Activated T-cell treated with anti-CD3 and anti-CD28 coated beads, Interleukin-2, amount 50 U/mL, for 72 hours (primary cell): ENCODE measurements around the gene ASAP2. TPM values are rescaled to one million over a fixed set of nuclear protein-coding genes. Genes with fewer than 3 reads are reported as not detected.

Experiments
- ATAC-seq, 2 donors: fragments of 150-1000 bp; cut with Tn5 transposase; replicated peaks in 1 of 2; 2 replicates each; pipeline ENCODE4 v1.10.0; 2021; ENCODE audit warnings: moderate library complexity in 2 of 2, mild to moderate bottlenecking in 1 of 2
- DNase-seq, 2 donors: peaks; one replicate each; pipeline ENCODE4 v3.0.0; 2021 to 2022; ENCODE audit warnings: mixed read lengths in 1 of 2
- H3K27ac Mint-ChIP-seq: one replicate; pipeline ENCODE4 v1.8.0; 2022; ENCODE audit warnings: mild to moderate bottlenecking, moderate library complexity, mixed read lengths
- H3K27me3 Mint-ChIP-seq: one replicate; pipeline ENCODE4 v1.8.0; 2022; ENCODE audit warnings: low read depth, mixed read lengths
- H3K36me3 Mint-ChIP-seq, 2 donors: one replicate each; pipeline ENCODE4 v1.8.0; 2022; ENCODE audit warnings: mixed read lengths in 2 of 2, mild to moderate bottlenecking in 1 of 2; ENCODE audit not compliant: insufficient read depth in 2 of 2
- H3K4me1 Mint-ChIP-seq: one replicate; pipeline ENCODE4 v1.8.0; 2022; ENCODE audit warnings: low read depth, mixed read lengths
- H3K4me3 Mint-ChIP-seq, 2 donors: one replicate each; pipeline ENCODE4 v1.8.0; 2022; ENCODE audit warnings: mild to moderate bottlenecking in 2 of 2, mixed read lengths in 2 of 2, moderate library complexity in 2 of 2
- H3K9me3 Mint-ChIP-seq, 2 donors: one replicate each; pipeline ENCODE4 v1.8.0; 2022; ENCODE audit warnings: mixed read lengths in 2 of 2
- total RNA-seq, 2 donors: library from RNA; stranded (reverse); gene quantifications; one replicate each; pipeline ENCODE4 v1.2.3, GENCODE V29; 2022

ASAP2 gene
- total RNA-seq: under 1 TPM; 0.10 to 0.42 TPM

DNA sequence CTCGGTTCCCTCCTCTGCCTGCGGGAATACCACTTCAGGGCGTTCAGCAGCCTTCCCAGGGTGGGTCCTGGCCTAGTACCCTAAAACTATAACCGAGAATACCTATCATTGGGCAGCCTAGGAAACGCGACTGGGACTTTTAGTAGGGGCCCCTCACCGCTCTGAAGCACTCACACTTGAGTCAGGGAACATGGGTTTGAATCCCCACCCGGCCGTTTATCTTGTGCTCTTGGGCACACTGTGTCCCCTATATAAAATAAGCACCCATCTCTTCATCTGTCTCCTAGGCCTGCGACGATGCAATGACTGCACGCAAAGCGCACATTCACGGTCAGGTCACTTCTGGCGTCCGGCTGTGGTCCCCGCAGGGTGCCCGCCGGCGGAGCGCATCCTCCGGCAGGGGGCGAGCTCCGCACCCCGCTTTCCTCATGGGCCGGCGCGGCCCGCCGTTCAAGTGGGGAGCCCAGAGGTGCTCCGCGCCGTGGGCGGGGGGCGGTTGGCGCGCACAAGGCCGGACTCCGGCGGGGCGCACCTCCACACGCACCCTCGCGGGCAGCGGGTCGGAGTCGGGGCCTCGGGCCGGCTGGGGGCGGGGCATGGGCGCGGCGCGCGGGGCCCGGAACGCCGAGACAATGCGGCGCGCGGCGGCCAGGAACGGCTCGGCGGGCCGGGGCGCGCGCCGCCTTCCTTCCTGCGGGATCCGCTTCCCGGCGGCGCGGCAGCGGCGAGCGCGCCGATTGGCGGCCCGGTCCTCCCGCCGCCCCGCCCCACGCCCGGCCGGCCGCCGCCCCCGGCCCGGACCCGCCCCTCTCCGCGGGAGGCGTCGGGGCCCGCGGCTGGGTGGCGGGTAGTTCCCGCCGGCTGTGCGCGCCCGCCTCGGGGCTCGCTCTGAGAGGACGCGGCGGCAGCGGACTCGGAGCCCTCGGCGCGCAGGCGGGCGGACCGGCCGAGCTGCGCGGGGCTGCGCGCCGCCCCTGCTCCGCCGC, at the start of gene ASAP2:
Gene ASAP2 (plus strand): TSS at position 850 of the 986 bp plus-strand sequence. CDS start 293 bp downstream, outside the sequence.
- H3K4me3 Mint-ChIP-seq: peak within 1 kb of the TSS; percentile 74 to 83
- H3K27me3 Mint-ChIP-seq: peaks cover 44% of the 10 kb centered on the region
- H3K27ac Mint-ChIP-seq: no peak within 1 kb of the TSS
- no peaks in the 10 kb centered on the region for H3K9me3 Mint-ChIP-seq
- peaks cover 11% of the 10 kb centered on the region for H3K4me1 Mint-ChIP-seq
- peak; percentile 66 to 70 for DNase-seq
- H3K36me3 Mint-ChIP-seq: peaks cover 0 to 2% of the 10 kb centered on the region in 2 donors
- ATAC-seq: peak; percentile 81 to 82

DNA sequence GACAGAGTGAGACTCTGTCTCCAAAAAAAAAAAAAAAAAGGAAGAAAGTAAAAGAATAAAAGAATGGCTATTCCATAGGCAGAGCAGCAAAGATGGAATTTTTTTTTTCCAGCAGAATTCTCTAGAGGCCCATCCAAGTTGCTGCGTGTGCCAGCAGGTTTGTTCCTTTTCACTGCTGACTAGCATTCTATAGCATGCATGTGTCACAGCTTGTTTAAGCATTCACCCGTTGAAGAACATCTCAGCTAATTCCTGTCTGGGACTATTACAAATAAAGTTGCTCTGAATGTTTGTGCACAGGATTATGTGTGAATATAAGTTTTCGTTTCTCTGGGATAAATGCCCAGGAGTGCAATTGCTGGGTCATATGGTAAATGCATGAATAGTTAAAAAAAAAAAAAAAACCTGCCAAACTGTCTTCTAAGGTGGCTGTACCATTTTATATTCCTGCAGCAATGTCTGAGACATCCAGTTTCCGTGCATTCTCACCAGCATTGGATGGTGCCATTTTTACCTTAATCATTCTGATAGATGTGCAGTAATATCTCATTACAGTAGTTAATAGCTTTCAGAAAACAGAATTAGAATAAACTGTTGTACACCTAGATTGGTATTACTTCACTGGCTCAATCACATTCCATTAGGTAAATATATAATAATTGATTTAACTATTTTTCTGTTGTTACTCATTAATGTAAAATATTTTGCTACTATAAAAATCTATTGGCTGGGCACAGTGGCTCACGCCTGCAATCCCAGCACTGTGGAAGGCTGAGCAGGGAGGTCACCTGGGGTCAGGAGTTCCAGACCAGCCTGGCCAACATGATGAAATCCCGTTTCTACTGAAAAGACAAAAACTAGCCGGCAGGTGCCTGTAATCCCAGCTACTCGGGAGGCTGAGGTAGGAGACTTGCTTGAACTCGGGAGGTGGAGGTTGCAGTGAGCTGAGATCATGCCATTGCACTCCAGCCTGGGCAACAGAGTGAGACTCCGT, 47.5 kb upstream of the ASAP2 start:
- ATAC-seq: no peak
- Mint-ChIP-seq H3K36me3 (no peaks in the 10 kb centered on the region), H3K27me3 (no peaks in the 10 kb centered on the region)

DNA sequence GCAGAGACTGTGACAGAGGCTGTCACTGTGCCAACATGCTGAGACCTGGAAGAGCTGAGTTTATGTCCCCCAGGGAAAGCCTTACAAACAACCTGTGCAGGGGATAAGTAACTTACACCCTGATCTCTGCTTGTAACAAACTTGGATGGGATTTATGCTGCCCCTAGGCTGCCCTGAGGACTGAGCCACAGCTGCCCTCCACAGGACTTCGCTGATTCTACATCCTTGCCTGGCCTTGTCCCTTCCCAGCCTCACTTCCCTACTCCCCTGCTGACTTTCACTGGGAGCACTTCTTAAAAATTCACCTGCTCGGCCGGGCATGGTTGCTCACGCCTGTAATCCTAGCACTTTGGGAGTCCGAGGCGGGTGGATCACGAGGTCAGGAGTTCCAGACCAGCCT, 45.9 kb upstream of the ASAP2 start:
- Mint-ChIP-seq H3K4me3 (no peak overlapping the region), H3K4me1 (no peaks in the 10 kb centered on the region), H3K27ac (no peak overlapping the region), H3K36me3 (no peaks in the 10 kb centered on the region), H3K27me3 (no peaks in the 10 kb centered on the region), H3K9me3 (no peaks in the 10 kb centered on the region)
- ATAC-seq: no peak
- no peak for DNase-seq

More for the DNA sequence above, 47.5 kb upstream of the ASAP2 start:
- H3K4me3 Mint-ChIP-seq: no peak overlapping the region
- no peak for DNase-seq
- no peak overlapping the region for H3K27ac Mint-ChIP-seq
- no peaks in the 10 kb centered on the region for H3K4me1 Mint-ChIP-seq
- no peaks in the 10 kb centered on the region for H3K9me3 Mint-ChIP-seq

DNA sequence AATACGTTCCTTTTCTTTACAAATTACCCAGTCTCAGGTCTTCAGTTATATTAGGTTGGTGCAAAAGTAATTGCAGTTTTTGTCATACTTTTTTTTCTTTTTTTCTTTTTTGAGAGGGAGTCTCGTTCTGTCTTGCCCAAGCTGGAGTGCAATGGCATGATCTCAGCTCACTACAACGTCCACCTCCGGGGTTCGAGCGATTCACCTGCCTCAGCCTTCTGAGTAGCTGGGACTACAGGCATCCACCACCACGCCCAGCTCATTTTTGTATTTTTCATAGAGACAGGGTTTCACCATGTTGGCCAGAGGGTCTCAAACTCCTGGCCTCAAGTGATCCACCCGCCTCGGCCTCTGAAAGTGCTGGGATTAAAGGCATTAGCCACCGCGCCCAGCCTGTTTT, 43.8 kb upstream of the ASAP2 start:
- Mint-ChIP-seq H3K27me3 (no peaks in the 10 kb centered on the region), H3K27ac (no peak overlapping the region), H3K36me3 (no peaks in the 10 kb centered on the region), H3K4me3 (no peak overlapping the region), H3K9me3 (no peaks in the 10 kb centered on the region), H3K4me1 (no peaks in the 10 kb centered on the region)
- DNase-seq (no peak), ATAC-seq (no peak)

DNA sequence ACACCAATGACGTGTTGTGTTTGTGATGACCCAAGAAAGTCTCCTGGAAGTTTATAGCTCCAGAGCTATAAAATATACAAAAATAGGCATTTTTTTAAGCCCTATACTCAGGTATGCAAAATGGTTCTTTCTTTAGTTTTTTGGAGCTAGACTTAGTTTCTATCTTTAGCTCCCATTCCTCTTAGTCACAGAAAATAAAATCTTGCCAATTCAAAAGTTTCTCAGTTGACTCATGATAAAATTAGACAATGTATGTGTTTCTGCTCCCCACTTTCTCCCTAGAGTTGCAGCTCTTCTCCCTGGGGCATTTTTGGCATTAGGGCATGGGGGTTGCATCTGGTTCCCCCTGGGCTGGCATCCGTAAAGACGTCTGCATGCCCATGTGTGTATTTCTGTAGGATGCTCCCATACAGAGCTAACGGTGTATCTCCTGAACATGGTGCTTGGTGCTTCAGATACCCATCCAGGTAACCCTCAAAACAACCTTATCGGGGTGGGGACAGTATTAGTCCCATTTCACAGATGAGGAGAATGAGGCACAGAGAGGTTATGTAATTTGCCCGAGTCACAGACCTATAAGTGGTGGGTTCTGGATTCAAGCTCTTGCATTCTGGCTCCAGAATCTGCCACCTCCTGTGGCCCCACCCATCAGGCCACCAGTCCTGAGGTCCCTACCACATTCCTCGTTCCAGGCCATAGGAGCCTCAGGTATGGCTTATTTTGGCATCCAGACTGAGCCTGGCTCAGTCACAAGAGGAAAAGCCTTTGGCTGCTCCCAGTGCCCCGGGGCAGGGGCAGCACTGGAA, 43.1 kb upstream of the ASAP2 start:
- no peaks in the 10 kb centered on the region for H3K36me3 Mint-ChIP-seq
- ATAC-seq (no peak), DNase-seq (no peak)
- no peaks in the 10 kb centered on the region for H3K4me1 Mint-ChIP-seq
- H3K9me3 Mint-ChIP-seq: no peaks in the 10 kb centered on the region
- H3K4me3 Mint-ChIP-seq: no peak overlapping the region
- no peak overlapping the region for H3K27ac Mint-ChIP-seq
- H3K27me3 Mint-ChIP-seq: peaks cover under 1% of the 10 kb centered on the region

DNA sequence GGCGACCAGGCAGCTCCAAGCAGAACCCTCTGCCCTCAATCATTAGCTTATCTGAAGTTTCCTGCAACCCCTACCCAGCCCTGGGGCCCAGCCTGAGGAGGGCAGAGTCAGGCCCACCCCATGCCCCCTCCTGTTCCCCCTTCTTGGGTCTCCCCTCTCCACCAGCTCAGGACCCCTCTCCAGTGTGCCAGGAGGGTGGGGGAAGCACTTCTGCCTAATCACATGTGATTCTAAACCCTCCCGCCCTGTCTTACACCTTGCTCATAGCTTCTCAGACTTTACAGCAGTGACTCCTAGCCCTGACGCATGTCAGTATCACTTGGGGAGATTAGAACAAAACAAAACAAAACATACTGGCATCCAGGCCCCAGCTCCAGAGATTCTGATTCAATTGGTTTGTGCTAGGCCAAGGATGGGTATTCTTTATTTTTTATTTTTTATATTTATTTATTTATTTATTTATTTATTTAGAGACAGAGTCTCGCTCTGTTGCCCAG, 42.5 kb upstream of the ASAP2 start:
- Mint-ChIP-seq H3K4me3 (no peak overlapping the region), H3K9me3 (no peaks in the 10 kb centered on the region), H3K4me1 (no peaks in the 10 kb centered on the region), H3K36me3 (no peaks in the 10 kb centered on the region), H3K27ac (no peak overlapping the region), H3K27me3 (peaks cover 6% of the 10 kb centered on the region)
- DNase-seq: no peak
- ATAC-seq: no peak

DNA sequence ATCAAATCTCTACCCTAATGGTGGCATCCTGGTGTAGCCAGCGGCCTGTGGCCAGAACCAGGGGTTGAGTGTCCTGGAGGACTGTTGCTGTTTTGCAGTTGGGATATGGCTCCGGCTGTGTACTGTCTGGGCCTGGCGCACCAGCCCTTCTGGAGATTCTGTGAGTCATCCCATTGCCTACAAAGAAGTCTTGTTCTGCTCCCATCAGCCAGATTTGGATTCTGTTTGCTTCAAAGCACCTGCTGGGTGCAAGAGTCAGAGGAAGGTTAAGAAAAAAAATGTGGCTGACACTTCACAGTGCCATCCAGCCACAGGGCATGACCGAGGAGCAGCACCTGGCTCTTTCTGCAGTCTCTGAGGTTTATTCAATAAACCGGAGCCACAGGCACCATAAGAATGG, 41.0 kb upstream of the ASAP2 start:
- ATAC-seq: no peak

DNA sequence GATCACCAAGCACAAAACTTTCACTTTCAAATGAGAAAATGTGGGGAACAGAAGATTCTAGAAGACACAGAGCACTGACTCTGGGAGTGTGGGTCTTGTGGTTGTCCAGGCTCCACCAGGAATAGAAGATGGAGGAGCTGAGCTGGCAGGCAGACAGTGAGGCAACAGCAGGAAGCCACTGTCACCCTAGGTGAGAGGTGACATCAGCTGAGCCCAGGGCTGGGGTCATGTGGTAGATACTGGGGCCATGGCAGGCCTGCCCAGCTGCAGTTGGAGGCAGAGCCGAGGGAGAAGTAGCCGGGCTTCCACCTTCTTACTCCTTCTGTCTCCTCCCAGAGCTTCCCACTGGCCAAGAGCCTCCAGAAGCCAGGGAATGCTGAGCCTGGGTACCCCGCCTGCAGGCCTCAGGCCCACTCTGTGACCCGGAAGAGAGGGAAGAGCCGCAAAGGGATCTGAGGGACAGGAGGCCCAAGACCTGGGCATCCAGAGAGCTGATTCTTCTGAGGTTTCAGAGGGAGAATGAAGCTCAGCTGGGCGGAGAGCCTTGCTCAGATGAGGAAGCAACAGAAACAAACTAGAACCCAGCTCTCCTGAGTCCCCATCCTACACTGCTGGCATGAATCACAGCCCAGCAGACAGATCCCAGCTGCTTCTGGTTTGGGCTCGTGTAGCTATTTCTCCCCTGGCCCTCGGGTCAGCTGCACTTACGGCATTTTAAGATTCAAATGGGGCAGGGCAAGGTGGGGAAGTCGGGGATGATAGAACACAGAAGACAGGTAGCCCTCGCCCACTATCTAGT, 39.8 kb upstream of the ASAP2 start:
- H3K27ac Mint-ChIP-seq: no peak overlapping the region
- no peaks in the 10 kb centered on the region for H3K4me1 Mint-ChIP-seq
- H3K4me3 Mint-ChIP-seq: no peak overlapping the region
- no peaks in the 10 kb centered on the region for H3K9me3 Mint-ChIP-seq
- no peak for DNase-seq
- no peak for ATAC-seq
- H3K36me3 Mint-ChIP-seq: no peaks in the 10 kb centered on the region
- H3K27me3 Mint-ChIP-seq: peaks cover 13% of the 10 kb centered on the region

More for the DNA sequence above, 41.0 kb upstream of the ASAP2 start:
- Mint-ChIP-seq H3K27ac (no peak overlapping the region), H3K4me3 (no peak overlapping the region), H3K36me3 (no peaks in the 10 kb centered on the region), H3K27me3 (peaks cover 6% of the 10 kb centered on the region), H3K9me3 (no peaks in the 10 kb centered on the region), H3K4me1 (no peaks in the 10 kb centered on the region)
- DNase-seq: no peak

DNA sequence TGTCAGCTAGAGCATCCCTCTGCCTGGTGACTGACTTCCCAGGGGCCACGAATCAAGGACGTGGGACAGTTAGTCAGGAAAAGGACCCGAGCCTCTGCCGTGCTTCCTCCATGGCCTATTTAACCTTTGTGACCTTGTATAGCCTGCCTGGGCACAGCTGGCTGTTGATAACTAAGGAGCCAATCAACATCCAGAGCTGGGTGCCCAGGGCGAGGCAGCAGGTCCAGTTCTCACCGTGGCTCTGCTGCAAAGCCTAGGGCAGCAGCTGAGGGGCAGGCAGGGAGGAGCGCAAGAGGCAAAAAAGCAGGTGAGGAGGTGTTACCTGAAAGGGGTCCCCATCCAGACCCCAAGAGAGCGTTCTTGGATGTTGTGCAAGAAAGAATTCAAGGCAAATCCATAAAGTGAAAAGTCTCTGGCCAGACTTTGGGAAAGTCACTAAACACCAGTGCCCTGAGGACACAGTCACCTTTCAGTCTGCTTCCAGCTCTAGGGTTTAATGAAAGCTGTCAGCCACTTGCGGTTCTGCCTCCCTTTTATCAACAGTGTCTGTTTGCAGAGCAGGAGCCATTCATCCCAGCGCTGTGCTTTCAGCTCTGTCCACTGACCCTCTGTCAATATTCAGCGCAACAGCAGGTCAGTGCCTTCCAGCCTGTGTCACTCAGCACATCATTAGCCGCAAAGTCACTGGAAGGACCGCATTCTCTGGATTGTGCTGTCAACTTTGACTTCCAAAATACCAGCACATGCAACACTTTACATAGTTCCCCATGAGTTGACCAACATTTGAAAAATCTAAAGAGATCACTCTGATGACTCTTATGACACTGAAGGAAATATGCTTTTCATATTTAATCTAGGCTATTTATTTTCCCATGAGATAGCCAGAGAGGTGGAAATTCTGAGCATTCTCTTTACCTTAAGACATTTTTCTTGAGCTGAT, 38.6 kb upstream of the ASAP2 start:
- Mint-ChIP-seq H3K4me3 (no peak overlapping the region), H3K27me3 (peaks cover 13% of the 10 kb centered on the region), H3K36me3 (no peaks in the 10 kb centered on the region), H3K9me3 (no peaks in the 10 kb centered on the region), H3K4me1 (no peaks in the 10 kb centered on the region), H3K27ac (no peak overlapping the region)
- no peak for DNase-seq
- ATAC-seq: no peak

DNA sequence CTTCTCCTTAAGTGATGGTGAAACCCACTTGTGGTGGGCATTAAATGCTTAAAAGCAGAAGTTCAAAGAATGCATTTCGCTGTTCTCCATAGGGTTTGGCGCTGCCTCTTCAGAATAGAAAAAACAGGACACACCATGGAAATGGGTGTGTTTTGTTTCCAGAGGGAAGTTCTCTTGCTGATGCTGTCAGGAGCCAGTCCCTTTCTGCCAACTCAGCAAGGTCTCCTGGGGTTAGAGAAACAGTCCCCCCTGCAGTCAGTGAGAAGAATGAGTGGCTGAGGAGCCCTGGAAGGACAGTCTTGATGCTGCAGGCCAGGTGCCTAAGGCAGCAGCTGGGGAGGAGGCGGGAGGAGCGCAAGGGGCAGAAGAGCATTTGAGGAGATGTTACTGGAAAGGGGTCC, 37.8 kb upstream of the ASAP2 start:
- DNase-seq (no peak), ATAC-seq (no peak)
- Mint-ChIP-seq H3K27ac (no peak overlapping the region), H3K4me1 (no peaks in the 10 kb centered on the region), H3K9me3 (no peaks in the 10 kb centered on the region), H3K27me3 (peaks cover 13% of the 10 kb centered on the region), H3K4me3 (no peak overlapping the region), H3K36me3 (no peaks in the 10 kb centered on the region)
